HG03520 (cell line): ENCODE results near the gene ONECUT3.
"Not testable (repeated sequence)": the region's sequence is repeated elsewhere in the genome, so short reads cannot be mapped to it uniquely, and the experiment has no call there.

Experiments
- ATAC-seq: cut with Tn5 transposase; IDR thresholded peaks from one replicate; pipeline ENCODE4 v1.9.1; 2021; ENCODE audit warnings: mild to moderate bottlenecking, moderate library complexity; ENCODE audit not compliant: unreplicated experiment

The ONECUT3 gene

GRCh38 chr19:1755467-1756171 lies 2.3 kb downstream of the ONECUT3 start:
- ATAC-seq = no peak

- ATAC-seq = no peak
Measured at GRCh38 chr19:1756264-1756663, 3.0 kb downstream of the ONECUT3 start.

GRCh38 chr19:1756705-1757465 lies 3.6 kb downstream of the ONECUT3 start:
- ATAC-seq = no peak

GRCh38 chr19:1757468-1758230 lies 4.3 kb downstream of the ONECUT3 start:
- no peak for ATAC-seq

GRCh38 chr19:1758231-1758577 lies 4.9 kb downstream of the ONECUT3 start:
- no peak for ATAC-seq

GRCh38 chr19:1758959-1759903 lies 5.9 kb downstream of the ONECUT3 start:
- no peak for ATAC-seq

GRCh38 chr19:1760020-1760419 lies 6.7 kb downstream of the ONECUT3 start:
- no peak for ATAC-seq

- not testable (repeated sequence) for ATAC-seq
Measured at GRCh38 chr19:1760786-1761527, 7.7 kb downstream of the ONECUT3 start.

- no peak for ATAC-seq
Measured at GRCh38 chr19:1761528-1762242, 8.4 kb downstream of the ONECUT3 start.

- ATAC-seq = no peak
Measured at GRCh38 chr19:1762243-1763117, 9.2 kb downstream of the ONECUT3 start.

GRCh38 chr19:1763648-1764639 lies 10.6 kb downstream of the ONECUT3 start:
- ATAC-seq = no peak

- ATAC-seq = no peak
Measured at GRCh38 chr19:1764729-1765128, 11.4 kb downstream of the ONECUT3 start.

- no peak for ATAC-seq
Measured at GRCh38 chr19:1765232-1765903, 12.1 kb downstream of the ONECUT3 start.

- ATAC-seq = no peak
Measured at GRCh38 chr19:1765904-1766799, 12.8 kb downstream of the ONECUT3 start.

- ATAC-seq = no peak
Measured at GRCh38 chr19:1766800-1767352, 13.6 kb downstream of the ONECUT3 start.
